IMR-90 (cell line): ENCODE results near the gene RGL4. TPM values are rescaled to one million over a fixed set of nuclear protein-coding genes. Genes with fewer than 3 reads are reported as not detected.

Experiments
- ATAC-seq: fragments of 200-7000 bp; cut with Tn5 transposase; 2 replicates; pipeline ENCODE4 v1.9.1; 2020; ENCODE audit warnings: low read depth, mild to moderate bottlenecking, moderate library complexity
- BruUV-seq: library from RNA; stranded (reverse); fragments of 400-500 nt; replicated peaks from 2 replicates; lab custom pipeline; 2021; lab: Mats Ljungman, UMichigan
- CTCF ChIA-PET: fragments of 300-600 bp; formaldehyde crosslinking; extraction: SDS; loops from one replicate; lab custom pipeline; 2021; ENCODE audit warnings: antibody characterized with exemption; lab: Yijun Ruan, JAX
- POLR2A ChIA-PET: fragments of 300-600 bp; sonication (Branson Sonifier 250); formaldehyde crosslinking; loops from one replicate; lab custom pipeline; 2022; ENCODE audit warnings: antibody characterized with exemption; ENCODE audit not compliant: unreplicated experiment; lab: Charles Lee
- DNase-seq: peaks from one replicate; pipeline ENCODE4 v3.0.0; 2013
- H2AFZ ChIP-seq: replicated peaks from 2 replicates; pipeline ENCODE3; 2013; ENCODE audit warnings: low read length, mild to moderate bottlenecking; ENCODE audit not compliant: poor library complexity
- H2AK5ac ChIP-seq: 2 replicates; pipeline ENCODE4 v1.6.1; 2013; ENCODE audit warnings: low read depth, low read length, inconsistent platforms
- H2AK9ac ChIP-seq: replicated peaks from 2 replicates; pipeline ENCODE3; 2013; ENCODE audit warnings: mild to moderate bottlenecking, low read depth, low read length, moderate library complexity; ENCODE audit not compliant: poor library complexity
- H2BK120ac ChIP-seq: 2 replicates; pipeline ENCODE4 v1.6.1; 2013; ENCODE audit warnings: low read depth, low read length, inconsistent platforms
- H2BK15ac ChIP-seq: 3 replicates; pipeline ENCODE4 v1.6.1; 2013; ENCODE audit warnings: low read depth, low read length, inconsistent platforms
- H2BK20ac ChIP-seq: 2 replicates; pipeline ENCODE4 v1.6.1; 2013; ENCODE audit warnings: low read depth, mild to moderate bottlenecking, inconsistent platforms, low read length, moderate library complexity
- H2BK5ac ChIP-seq: 2 replicates; pipeline ENCODE4 v1.6.1; 2013; ENCODE audit warnings: mild to moderate bottlenecking, low read depth, low read length, inconsistent platforms; ENCODE audit not compliant: poor library complexity, severe bottlenecking
- H3K14ac ChIP-seq: replicated peaks from 2 replicates; pipeline ENCODE4 v1.6.1; 2013; ENCODE audit warnings: low read depth, low read length, inconsistent platforms
- H3K18ac ChIP-seq: 2 replicates; pipeline ENCODE4 v1.6.1; 2013; ENCODE audit warnings: low read depth, low read length, control low read depth
- H3K23ac ChIP-seq: 2 replicates; pipeline ENCODE4 v1.6.1; 2013; ENCODE audit warnings: low read depth, low read length, inconsistent platforms
- H3K27ac ChIP-seq: 2 replicates; pipeline ENCODE4 v1.5.1; 2013; ENCODE audit warnings: mild to moderate bottlenecking, control low read depth, low read length; ENCODE audit not compliant: insufficient read depth
- H3K27me3 ChIP-seq: 2 replicates; pipeline ENCODE4 v1.6.1; 2013; ENCODE audit warnings: low read length; ENCODE audit not compliant: control insufficient read depth, insufficient read depth
- H3K36me3 ChIP-seq: 2 replicates; pipeline ENCODE4 v1.6.1; 2013; ENCODE audit warnings: low read length, mixed read lengths; ENCODE audit not compliant: control insufficient read depth, insufficient read depth
- H3K4ac ChIP-seq: 2 replicates; pipeline ENCODE4 v1.6.1; 2013; ENCODE audit warnings: low read depth, low read length, inconsistent platforms
- H3K4me1 ChIP-seq: 2 replicates; pipeline ENCODE4 v1.6.1; 2013; ENCODE audit warnings: low read length, mixed read lengths; ENCODE audit not compliant: control insufficient read depth, insufficient read depth
- H3K4me2 ChIP-seq: 2 replicates; pipeline ENCODE4 v1.6.1; 2013; ENCODE audit warnings: low read depth, mild to moderate bottlenecking, control low read depth, low read length, moderate library complexity
- H3K4me3 ChIP-seq: 2 replicates; pipeline ENCODE4 v1.5.1; 2013; ENCODE audit warnings: low read depth, mild to moderate bottlenecking, control low read depth, low read length, moderate library complexity; ENCODE audit not compliant: insufficient read depth
- H3K56ac ChIP-seq: 2 replicates; pipeline ENCODE4 v1.6.1; 2013; ENCODE audit warnings: low read length, inconsistent platforms; ENCODE audit not compliant: insufficient read depth; ENCODE audit errors: extremely low read depth
- H3K79me1 ChIP-seq, 2 experiments: 2 replicates each; pipeline ENCODE4 v1.6.1; 2013; ENCODE audit warnings: low read length in 2 of 2, inconsistent platforms in 1 of 2, low read depth in 1 of 2
- H3K9ac ChIP-seq: 2 replicates; pipeline ENCODE4 v1.6.1; 2013; ENCODE audit warnings: low read depth, low read length, control low read depth
- H3K9me1 ChIP-seq: 2 replicates; pipeline ENCODE4 v1.6.1; 2013; ENCODE audit warnings: low read length, inconsistent platforms; ENCODE audit not compliant: insufficient read depth
- H3K9me3 ChIP-seq: 2 replicates; pipeline ENCODE4 v1.6.1; 2013; ENCODE audit warnings: low read length; ENCODE audit not compliant: control insufficient read depth, insufficient read depth
- H4K20me1 ChIP-seq: 2 replicates; pipeline ENCODE4 v1.6.1; 2013; ENCODE audit warnings: low read length, inconsistent platforms; ENCODE audit not compliant: insufficient read depth
- H4K5ac ChIP-seq: 2 replicates; pipeline ENCODE4 v1.6.1; 2013; ENCODE audit warnings: mild to moderate bottlenecking, low read depth, low read length, control low read depth
- H4K8ac ChIP-seq, 2 experiments: 2 replicates each; pipeline ENCODE4 v1.6.1; 2013; ENCODE audit warnings: low read depth in 2 of 2, low read length in 2 of 2, control low read depth in 1 of 2, inconsistent platforms in 1 of 2
- H4K91ac ChIP-seq: 2 replicates; pipeline ENCODE4 v1.6.1; 2013; ENCODE audit warnings: low read depth, low read length, inconsistent platforms; ENCODE audit not compliant: insufficient read depth
- BHLHE40 ChIP-seq: fragments of 150-350 bp; IDR thresholded peaks from 2 replicates; pipeline ENCODE4 v1.6.1; 2016; ENCODE audit warnings: mild to moderate bottlenecking, low read depth, low read length
- CEBPB ChIP-seq: IDR thresholded peaks from 2 replicates; pipeline ENCODE4 v1.6.1; 2012; ENCODE audit warnings: low read depth, low read length, improper control_type of control experiment
- FOS ChIP-seq: fragments of 150-350 bp; IDR thresholded peaks from 2 replicates; pipeline ENCODE4 v1.6.1; 2016; ENCODE audit warnings: low read depth, low read length
- MAFK ChIP-seq: IDR thresholded peaks from 2 replicates; pipeline ENCODE4 v1.6.1; 2012; ENCODE audit warnings: low read depth, low read length, improper control_type of control experiment
- MAZ ChIP-seq: IDR thresholded peaks from 2 replicates; pipeline ENCODE4 v1.6.1; 2012; ENCODE audit warnings: low read depth, mild to moderate bottlenecking, low read length, improper control_type of control experiment, moderate library complexity, borderline replicate concordance
- MXI1 ChIP-seq: IDR thresholded peaks from 2 replicates; pipeline ENCODE4 v1.6.1; 2012; ENCODE audit warnings: low read depth, mild to moderate bottlenecking, low read length, moderate library complexity, borderline replicate concordance
- POLR2A ChIP-seq: IDR thresholded peaks from 2 replicates; pipeline ENCODE4 v1.6.1; 2012; ENCODE audit warnings: mild to moderate bottlenecking, low read depth, low read length
- RFX5 ChIP-seq: IDR thresholded peaks from 2 replicates; pipeline ENCODE4 v1.8.0; 2012; ENCODE audit warnings: low read depth, mild to moderate bottlenecking, low read length, moderate library complexity
- SMC3 ChIP-seq: fragments of 150-350 bp; IDR thresholded peaks from 2 replicates; pipeline ENCODE4 v1.6.1; 2016; ENCODE audit warnings: low read depth, mild to moderate bottlenecking, antibody characterized with exemption, low read length, moderate library complexity
- WGBS, 2 experiments: methylation state at CpG; one replicate each; pipeline versions ENCODE4 v1.1.5 to v1.1.7; 2013; ENCODE audit warnings: missing lambda C conversion rate in 2 of 2; ENCODE audit not compliant: insufficient read length in 1 of 2; ENCODE audit errors: extremely low coverage in 2 of 2; 5-methylcytosine and 5-hydroxymethylcytosine counted together
- dilution Hi-C: fragments of 300-500 bp; cut with HindIII; formaldehyde crosslinking; loops from one replicate; pipeline ENCODE4 v1.14.3; 2018; ENCODE audit warnings: low sequenced_read_pairs; ENCODE audit not compliant: unreplicated experiment
- in situ Hi-C: fragments of 300-500 bp; cut with MboI; formaldehyde crosslinking; loops from 3 replicates; pipeline ENCODE4 v1.14.3; 2019; ENCODE audit warnings: low sequenced_read_pairs, inconsistent platforms, mixed read lengths
- intact Hi-C: fragments of 100-400 bp; cut with micrococcal nuclease; formaldehyde crosslinking; loops from 2 replicates; pipeline ENCODE4 v1.10.0; 2022
- polyA plus RNA-seq, 3 experiments: library from polyadenylated mRNA; depleted of rRNA; stranded (reverse); fragments of >200 nt; gene quantifications; 2 replicates each; pipeline ENCODE4 v1.2.3, GENCODE V29; 2012; ENCODE audit warnings: low replicate concordance in 1 of 3
- total RNA-seq: library from RNA; depleted of rRNA; stranded (reverse); fragments of >200 nt; gene quantifications from 2 replicates; pipeline ENCODE4 v1.2.3, GENCODE V29; 2012
- TF ChIP-seq, protein P1 (sequence below): fragments of 150-350 bp; IDR thresholded peaks from 2 replicates; pipeline ENCODE4 v1.6.1; 2016; ENCODE audit warnings: low read depth, mild to moderate bottlenecking, low read length, moderate library complexity, borderline replicate concordance

The RGL4 gene
- total and polyA plus RNA-seq, 2 of the 4 experiments (the other 2 are of a cell fraction), result not detected

DNA sequence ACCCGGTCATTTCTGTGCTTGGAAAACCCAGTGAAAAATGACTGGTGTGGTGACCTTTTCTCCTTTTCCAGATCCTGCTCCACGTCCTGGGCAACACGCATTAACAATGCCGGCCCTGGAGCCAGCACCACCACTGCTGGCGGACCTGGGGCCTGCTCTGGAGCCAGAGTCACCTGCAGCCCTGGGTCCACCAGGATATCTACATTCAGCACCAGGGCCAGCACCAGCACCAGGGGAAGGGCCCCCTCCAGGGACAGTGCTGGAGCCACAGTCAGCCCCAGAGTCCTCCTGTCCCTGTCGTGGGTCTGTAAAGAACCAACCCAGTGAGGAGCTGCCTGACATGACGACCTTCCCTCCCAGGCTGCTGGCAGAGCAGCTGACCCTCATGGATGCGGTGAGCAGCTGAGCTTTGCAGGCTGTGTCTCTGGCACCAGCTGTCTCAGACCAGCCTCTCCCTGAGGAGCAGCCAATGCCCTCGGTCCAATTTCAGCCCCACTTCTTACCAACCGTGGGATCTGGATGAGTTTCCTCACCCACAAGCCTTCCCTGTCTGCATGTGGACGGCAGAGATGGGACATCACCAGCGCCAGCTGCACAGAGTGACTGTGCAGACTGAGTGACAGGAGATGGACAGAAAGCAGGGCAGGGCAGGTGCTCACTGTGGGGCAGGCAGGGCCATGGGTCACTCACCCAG is 1.9 kb downstream of the RGL4 start:
- Histone ChIP-seq H3K27me3 (no peaks in the 10 kb centered on the region), H3K79me1 (no peaks in the 10 kb centered on the region; a peak in 1 of 4 replicates), H3K18ac (no peak overlapping the region), H3K27ac (no peak overlapping the region), H2BK5ac (no peak overlapping the region), H2AK5ac (no peak overlapping the region), H4K20me1 (no peaks in the 10 kb centered on the region; the same call in 1 of the 2 replicates), H2BK20ac (no peak overlapping the region), H2AK9ac (no peak overlapping the region), H2BK120ac (no peak overlapping the region), H3K9me1 (peaks cover 12% of the 10 kb centered on the region), H3K14ac (no peak overlapping the region), H3K23ac (no peak overlapping the region), H3K4me1 (0 out of 2 replicates have a peak, but pooled peaks cover 3% of the 10 kb centered on the region), H3K56ac (no peak overlapping the region), H2AFZ (peak overlapping the region; percentile 23), H3K4me3 (no peak overlapping the region), H4K5ac (no peak overlapping the region), H3K9ac (no peak overlapping the region), H4K8ac (no peak overlapping the region), H3K36me3 (peaks cover 29% of the 10 kb centered on the region; the same call in 1 of the 2 replicates), H3K9me3 (no peaks in the 10 kb centered on the region), H3K4ac (no peak overlapping the region), H4K91ac (no peak overlapping the region), H3K4me2 (no peak overlapping the region), H2BK15ac (no peak overlapping the region)
- ChIA-PET CTCF (no interaction called here), POLR2A (no interaction called here)
- ATAC-seq, result no peak
- TF ChIP-seq, protein P1, sequence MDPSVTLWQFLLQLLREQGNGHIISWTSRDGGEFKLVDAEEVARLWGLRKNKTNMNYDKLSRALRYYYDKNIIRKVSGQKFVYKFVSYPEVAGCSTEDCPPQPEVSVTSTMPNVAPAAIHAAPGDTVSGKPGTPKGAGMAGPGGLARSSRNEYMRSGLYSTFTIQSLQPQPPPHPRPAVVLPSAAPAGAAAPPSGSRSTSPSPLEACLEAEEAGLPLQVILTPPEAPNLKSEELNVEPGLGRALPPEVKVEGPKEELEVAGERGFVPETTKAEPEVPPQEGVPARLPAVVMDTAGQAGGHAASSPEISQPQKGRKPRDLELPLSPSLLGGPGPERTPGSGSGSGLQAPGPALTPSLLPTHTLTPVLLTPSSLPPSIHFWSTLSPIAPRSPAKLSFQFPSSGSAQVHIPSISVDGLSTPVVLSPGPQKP, result no peak
- TF ChIP-seq FOS (no peak), BHLHE40 (no peak), POLR2A (no peak), MXI1 (no peak), MAFK (no peak), RFX5 (no peak), MAZ (no peak), SMC3 (no peak), CEBPB (no peak)
- no peak for DNase-seq
- 88% methylated on average over 6 of the region's 12 CpGs; no CpG with 5 or more reads in 1 of the 2 experiments for WGBS, 2 experiments
- in situ Hi-C loops, result no loop called here
- dilution Hi-C loops, result no loop called here
- intact Hi-C loops, result no loop called here
- no TSS peak for BruUV-seq
